ENCODE results near the gene BCAS3. TPM values are rescaled to one million over a fixed set of nuclear protein-coding genes. Genes with fewer than 3 reads are reported as not detected.

Gene BCAS3
- total RNA-seq, 1 experiment from 2014 or later, result 26.3 TPM

GRCh38 chr17:61088556-61088955 is 410.9 kb downstream of the BCAS3 start:
- TF ChIP-seq ATF3 (IDR thresholded peaks at IDR 0.05), result no peak
- TF ChIP-seq FOSL1 (IDR thresholded peaks at IDR 0.05; ENCODE audit: low read depth), result no peak
- TF ChIP-seq ELF1 (IDR thresholded peaks at IDR 0.05; ENCODE audit: borderline replicate concordance, low read depth), result no peak
- TF ChIP-seq ZNF274 (IDR thresholded peaks at IDR 0.05; ENCODE audit: low read depth, low read length), result no peak
- TF ChIP-seq TCF7L2 (IDR thresholded peaks at IDR 0.05; ENCODE audit: borderline replicate concordance, extremely low read depth, insufficient read depth, insufficient read length), result no peak
- TF ChIP-seq CTCF (IDR thresholded peaks at IDR 0.05 in 2 of 3, conservative IDR thresholded peaks at IDR 0.05 in 1 of 3; ENCODE audit: borderline replicate concordance in 1 of 3, insufficient read depth in 1 of 3, low read depth in 2 of 3, low read length in 2 of 3), result no peak
- TF ChIP-seq EZH2phosphoT487 (IDR thresholded peaks at IDR 0.05; ENCODE audit: borderline replicate concordance), result no peak
- TF ChIP-seq POLR2AphosphoS5 (IDR thresholded peaks at IDR 0.05; ENCODE audit: low read depth, low read length), result no peak
- intact Hi-C loops (cut with micrococcal nuclease), result no loop called here
- no peaks in the 10 kb centered on the region for H3K79me2 ChIP-seq (ENCODE audit: insufficient read depth, low read length)
- RAD21 ChIA-PET (ENCODE audit: low non-redundant PET in 1 of 2, low total read pairs in 2 of 2, uncharacterized antibody in 2 of 2, unreplicated experiment in 2 of 2), result no interaction called here
- H4K20me1 ChIP-seq (ENCODE audit: insufficient read depth), result no peaks in the 10 kb centered on the region
- H3K27ac ChIP-seq (ENCODE audit: low read depth, low read length), result no peak overlapping the region
- no peak overlapping the region for H3K9ac ChIP-seq (ENCODE audit: low read length)
- H3K9me2 ChIP-seq (ENCODE audit: insufficient read depth), result no peaks in the 10 kb centered on the region
- POLR2A ChIA-PET, result no interaction called here
- no peaks in the 10 kb centered on the region for H3K4me1 ChIP-seq (ENCODE audit: control insufficient read depth in 1 of 2, insufficient read depth in 2 of 2, low read length in 2 of 2)
- no peak for DNase-seq (ENCODE audit: low read depth, low spot score)
- ATAC-seq, result no peak
- H3K4me2 ChIP-seq (ENCODE audit: low read length), result no peak overlapping the region
- H3K4me3 ChIP-seq (replicated peaks in 1 of 2; ENCODE audit: low read depth in 1 of 2, low read length in 2 of 2), result no peak overlapping the region
- H3K36me3 ChIP-seq (ENCODE audit: control insufficient read depth in 1 of 2, insufficient read depth in 2 of 2, low read length in 2 of 2), result no peaks in the 10 kb centered on the region
- no TSS peak for BruUV-seq (replicated peaks)
- peaks cover 5 to 6% of the 10 kb centered on the region in 2 experiments; a peak in 2 of 4 replicates for H3K9me3 ChIP-seq (ENCODE audit: control insufficient read depth in 1 of 2, insufficient read depth in 1 of 2, low read depth in 1 of 2, low read length in 2 of 2)
- CTCF ChIA-PET, result no interaction called here
- no peaks in the 10 kb centered on the region for H3K27me3 ChIP-seq (ENCODE audit: insufficient read depth, low read length)
- H2AFZ ChIP-seq (ENCODE audit: low read depth, low read length, poor library complexity, severe bottlenecking), result no peak overlapping the region

Measured in HCT116 (cell line).